GM12801 (cell line): Measurements from ENCODE around the gene SERINC5.

ENCODE experiments used
- TF ChIP-seq, protein P1 (sequence below): IDR thresholded peaks from one replicate; pipeline ENCODE4 v1.5.1; 2011; ENCODE audit warnings: control low read depth; ENCODE audit not compliant: insufficient read length; ENCODE audit errors: extremely low read depth

Gene SERINC5

GRCh38 chr5:80154749-80155148 lies 101.1 kb downstream of the SERINC5 start:
- TF ChIP-seq, protein P1, sequence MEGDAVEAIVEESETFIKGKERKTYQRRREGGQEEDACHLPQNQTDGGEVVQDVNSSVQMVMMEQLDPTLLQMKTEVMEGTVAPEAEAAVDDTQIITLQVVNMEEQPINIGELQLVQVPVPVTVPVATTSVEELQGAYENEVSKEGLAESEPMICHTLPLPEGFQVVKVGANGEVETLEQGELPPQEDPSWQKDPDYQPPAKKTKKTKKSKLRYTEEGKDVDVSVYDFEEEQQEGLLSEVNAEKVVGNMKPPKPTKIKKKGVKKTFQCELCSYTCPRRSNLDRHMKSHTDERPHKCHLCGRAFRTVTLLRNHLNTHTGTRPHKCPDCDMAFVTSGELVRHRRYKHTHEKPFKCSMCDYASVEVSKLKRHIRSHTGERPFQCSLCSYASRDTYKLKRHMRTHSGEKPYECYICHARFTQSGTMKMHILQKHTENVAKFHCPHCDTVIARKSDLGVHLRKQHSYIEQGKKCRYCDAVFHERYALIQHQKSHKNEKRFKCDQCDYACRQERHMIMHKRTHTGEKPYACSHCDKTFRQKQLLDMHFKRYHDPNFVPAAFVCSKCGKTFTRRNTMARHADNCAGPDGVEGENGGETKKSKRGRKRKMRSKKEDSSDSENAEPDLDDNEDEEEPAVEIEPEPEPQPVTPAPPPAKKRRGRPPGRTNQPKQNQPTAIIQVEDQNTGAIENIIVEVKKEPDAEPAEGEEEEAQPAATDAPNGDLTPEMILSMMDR = no peak

DNA sequence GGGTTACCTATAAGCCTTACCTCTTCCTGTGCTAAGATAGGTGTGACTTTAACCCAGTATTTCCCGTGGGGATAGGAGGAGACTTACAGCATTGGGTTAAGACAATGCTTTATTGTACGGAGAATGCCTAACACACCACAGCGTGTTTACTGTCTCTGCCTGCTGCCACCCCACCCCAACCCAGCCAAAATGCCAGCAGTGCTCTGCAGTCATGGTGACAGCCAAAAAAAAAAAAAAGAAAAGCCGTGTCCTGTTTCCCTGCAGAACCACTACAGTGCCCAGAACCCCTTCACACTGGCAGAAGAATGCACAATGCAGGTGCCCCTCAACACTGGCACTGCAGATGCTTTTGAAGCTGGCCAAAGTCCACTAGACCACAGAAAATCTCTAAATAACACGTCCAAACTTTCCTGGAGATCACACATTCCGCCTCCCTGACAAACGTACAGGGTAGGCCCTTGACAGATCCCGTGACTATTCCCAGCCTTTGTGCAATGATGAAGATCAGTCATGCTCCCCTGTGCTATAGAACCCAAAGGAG lies 102.2 kb downstream of the SERINC5 start:
- TF ChIP-seq, protein P1 = no peak

GRCh38 chr5:80152778-80153177 lies 103.1 kb downstream of the SERINC5 start:
- TF ChIP-seq, protein P1 = no peak

GRCh38 chr5:80151890-80152289 lies 104.0 kb downstream of the SERINC5 start:
- TF ChIP-seq, protein P1 = no peak

DNA sequence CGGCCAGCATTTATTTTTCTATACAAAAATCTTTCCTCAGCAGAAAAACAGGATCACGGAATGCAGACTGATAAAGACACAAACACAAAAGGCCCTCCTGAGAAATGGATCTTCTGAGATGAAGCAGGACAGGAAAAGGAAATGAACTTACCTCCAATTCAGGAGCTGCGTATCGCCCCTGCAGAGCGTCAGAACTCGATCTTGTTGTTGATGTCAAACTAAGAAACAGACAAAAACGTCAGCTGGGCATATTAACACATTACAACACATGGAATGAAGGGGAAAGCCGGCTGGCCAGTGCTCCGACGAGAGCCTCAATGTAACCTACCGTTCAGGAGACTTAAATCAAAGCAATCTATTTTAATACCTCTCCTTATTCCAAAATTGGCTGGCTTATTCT lies 105.1 kb downstream of the SERINC5 start:
- TF ChIP-seq, protein P1 = no peak

DNA sequence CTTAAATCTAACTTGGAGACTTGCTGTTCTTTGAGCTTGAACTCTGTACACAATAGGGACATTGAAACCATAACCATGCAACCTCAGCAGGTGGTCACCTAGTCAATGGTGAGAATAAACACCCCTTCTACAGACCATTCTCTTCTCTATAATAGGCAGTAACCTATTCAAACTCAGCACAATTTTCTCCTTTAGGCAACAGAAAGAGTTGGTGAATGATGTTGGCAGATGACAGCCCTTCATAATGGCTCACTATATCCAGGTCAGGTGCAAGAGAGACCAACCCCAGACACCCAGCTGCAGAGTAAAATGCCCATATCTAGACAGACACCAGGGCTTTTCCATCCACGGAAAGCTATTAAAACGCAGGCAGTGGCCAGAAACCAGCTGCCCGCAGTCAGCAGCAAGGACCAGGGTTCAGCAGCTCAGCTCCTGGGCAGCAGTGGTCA lies 106.7 kb downstream of the SERINC5 start:
- TF ChIP-seq, protein P1 = no peak

DNA sequence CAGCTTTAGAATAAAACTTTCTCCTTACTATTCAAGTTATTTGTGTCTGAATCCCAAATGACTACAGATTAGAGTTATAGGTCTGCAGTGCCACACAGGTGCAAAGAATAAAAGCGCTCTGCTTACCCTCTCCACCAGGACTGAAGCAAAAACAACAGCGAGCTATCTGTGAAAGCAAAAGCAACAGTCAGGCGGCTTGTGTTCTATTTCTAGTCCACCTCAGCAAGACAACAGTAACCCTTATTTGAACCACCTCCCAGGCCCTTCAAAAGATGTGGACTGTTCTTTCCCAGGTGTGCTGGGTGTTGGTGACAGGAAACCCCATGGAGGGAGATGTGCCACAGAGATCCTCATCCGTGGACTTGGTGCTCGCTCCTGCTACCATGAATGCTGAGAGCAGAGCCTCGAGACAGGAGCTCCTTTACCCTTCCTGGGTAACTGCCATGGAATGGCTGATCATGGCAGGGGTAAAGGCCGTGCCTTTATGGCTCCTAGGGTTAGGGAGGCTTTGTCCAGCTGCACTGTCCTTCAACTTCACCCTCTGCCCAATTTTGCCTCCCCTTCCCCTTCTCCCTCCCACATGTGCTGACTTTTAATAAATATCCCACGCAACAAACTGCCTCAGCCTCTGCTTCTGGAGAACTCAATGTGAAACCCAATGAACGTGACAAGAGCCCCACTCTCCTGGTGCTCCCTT lies 108.6 kb downstream of the SERINC5 start:
- TF ChIP-seq, protein P1 = no peak
